Central memory CD4-positive, alpha-beta T cell (primary cell): Measurements from ENCODE around the gene IL3.
A peak's percentile ranks its signal among the peaks of the same experiment; 100 is the strongest.
"Not testable (repeated sequence)": the region's sequence is repeated elsewhere in the genome, so short reads cannot be mapped to it uniquely, and the experiment has no call there.

Source experiments
- DNase-seq: peaks from one replicate; pipeline ENCODE4 v3.0.0; 2022

The IL3 gene

DNA sequence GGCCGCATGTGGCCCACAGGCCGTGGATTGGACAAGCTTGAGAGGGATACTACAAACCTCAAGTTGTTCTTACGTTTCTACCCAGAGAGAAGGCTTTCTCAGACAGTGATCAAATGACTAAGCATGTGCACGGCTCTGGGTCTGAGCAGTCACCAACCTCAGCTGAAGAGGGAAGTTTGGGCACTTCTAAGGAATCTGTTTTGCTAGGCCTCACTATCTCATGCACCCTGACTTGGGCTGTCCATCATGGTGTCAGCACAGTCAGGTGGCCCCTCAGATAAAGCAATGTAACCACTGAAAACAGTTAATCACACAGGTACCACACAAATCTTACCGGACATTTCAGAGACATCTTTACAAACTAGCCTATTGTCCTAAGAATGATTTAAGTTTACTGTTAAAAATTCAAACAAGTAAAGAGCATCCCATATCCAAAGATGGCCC lies 37.7 kb downstream of the IL3 start:
- DNase-seq: no peak

DNA sequence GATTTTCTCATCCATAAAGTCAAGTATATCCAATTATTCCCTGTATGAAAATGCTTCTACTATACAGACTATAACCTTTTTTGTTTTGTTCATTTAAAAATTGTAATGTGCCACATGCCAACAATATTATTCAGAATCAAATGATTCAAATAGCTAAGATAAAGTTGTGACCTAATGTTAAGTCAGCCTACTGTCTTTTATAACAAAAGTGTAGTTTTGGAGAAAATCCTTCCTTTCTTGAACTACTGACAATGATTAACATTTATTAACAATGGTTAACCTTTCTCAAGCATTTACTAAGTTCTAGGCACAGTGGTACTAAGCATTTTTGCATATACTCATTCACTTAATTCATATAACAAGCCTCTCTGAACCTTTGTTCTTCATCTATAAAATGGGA lies 38.2 kb downstream of the IL3 start:
- DNase-seq: no peak

GRCh38 chr5:132099076-132099748 lies 38.8 kb downstream of the IL3 start:
- DNase-seq: no peak

GRCh38 chr5:132099905-132100304 lies 39.5 kb downstream of the IL3 start:
- no peak for DNase-seq

GRCh38 chr5:132100672-132101261 lies 40.3 kb downstream of the IL3 start:
- no peak for DNase-seq

DNA sequence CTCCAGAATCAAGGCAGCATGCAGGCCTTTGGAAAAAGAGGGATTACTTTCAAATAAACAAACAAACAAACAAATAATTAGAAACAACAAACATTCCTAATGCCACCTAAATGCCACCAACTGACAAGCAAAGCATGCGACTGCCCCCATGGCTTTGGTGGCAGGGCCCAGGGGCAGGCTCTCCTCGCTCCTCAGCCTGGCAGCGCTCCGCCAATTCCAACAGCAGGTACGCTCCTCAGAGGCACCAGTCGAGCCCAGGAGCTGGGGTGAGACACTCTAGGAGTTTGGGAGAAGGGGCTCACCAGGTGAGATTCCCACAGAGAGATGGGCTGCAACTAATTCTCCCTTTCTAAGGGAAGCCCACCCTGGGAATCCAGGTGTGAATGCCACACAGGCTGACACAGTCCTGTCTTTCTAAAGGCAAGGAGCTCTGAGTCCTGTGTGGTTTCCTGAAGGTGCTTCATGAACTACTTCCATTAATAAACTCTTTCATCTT lies 41.0 kb downstream of the IL3 start:
- no peak for DNase-seq

- DNase-seq: peak; percentile 65
Measured at GRCh38 chr5:132102101-132102701, 41.7 kb downstream of the IL3 start.

DNA sequence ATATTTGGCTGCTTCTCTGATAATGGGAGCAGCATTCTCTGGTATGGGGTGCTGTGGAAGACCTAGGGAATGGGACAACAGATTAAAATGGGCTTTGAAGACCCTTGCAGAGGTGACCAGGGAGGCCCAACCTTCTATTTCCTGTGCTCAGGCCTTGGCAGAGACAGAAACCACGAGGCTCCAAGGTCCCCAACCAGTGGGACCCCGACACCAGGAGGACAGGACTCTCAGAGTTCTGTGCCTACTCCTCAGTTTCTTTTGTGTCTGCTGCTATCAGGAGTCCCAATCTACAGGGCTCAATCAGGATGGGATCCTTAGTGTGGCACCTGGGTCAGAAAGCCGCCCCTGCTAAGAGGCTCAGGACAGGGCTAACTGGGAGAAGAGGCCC lies 42.5 kb downstream of the IL3 start:
- DNase-seq: no peak

GRCh38 chr5:132103332-132103951 lies 43.0 kb downstream of the IL3 start:
- peak; percentile 86 for DNase-seq

DNA sequence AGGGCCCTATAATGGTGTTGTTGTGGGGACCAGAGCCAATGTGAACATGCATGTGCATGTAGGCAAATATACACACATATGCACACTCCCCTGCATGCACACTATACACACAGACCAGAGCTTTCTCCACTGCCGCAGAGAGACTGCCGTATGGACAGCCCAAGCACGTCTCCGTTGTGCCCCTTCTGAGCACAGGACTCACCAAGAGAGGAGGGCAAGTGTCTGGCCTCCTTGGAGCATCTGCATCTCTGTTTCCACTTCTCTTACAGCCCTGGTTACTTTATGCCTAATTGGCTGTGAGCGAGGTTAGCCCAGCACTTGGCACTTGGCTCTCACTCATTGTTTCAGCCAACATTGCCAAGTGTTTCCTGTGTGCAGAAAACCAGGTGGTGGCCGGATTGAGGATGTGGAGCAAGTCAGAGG lies 43.5 kb downstream of the IL3 start:
- DNase-seq: no peak

GRCh38 chr5:132104556-132104955 lies 44.1 kb downstream of the IL3 start:
- no peak for DNase-seq

DNA sequence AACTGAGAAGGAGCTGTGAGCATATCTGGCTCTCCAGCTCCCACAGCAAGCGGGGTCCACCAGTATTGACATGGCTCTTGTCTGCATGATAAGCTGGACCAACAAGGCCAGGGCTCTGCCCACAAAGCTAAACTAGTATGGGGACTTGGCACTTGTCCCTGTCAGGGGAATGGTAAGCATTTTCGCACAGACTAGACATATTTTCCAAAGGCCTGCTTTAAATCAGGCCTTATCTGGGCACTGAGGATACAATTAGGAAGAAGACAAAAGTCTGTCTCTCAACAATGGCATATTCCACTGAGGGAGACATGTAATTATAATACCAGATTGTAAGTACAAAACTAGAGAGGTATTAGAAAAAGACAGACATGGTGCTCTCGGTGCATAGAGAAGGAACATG lies 45.2 kb downstream of the IL3 start:
- no peak for DNase-seq

- not testable (repeated sequence) for DNase-seq
Measured at GRCh38 chr5:132108495-132108894, 48.0 kb downstream of the IL3 start.

DNA sequence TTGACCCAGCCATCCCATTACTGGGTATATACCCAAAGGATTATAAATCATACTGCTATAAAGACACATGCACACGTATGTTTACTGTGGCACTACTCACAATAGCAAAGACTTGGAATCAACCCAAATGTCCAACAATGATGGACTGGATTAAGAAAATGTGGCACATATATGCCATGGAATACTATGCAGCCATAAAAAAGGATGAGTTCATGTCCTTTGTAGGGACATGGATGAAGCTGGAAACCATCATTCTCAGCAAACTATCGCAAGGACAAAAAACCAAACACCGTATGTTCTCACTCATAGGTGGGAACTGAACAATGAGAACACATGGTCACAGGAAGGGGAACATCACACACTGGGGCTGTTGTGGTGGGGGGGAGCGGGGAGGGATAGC lies 48.5 kb downstream of the IL3 start:
- DNase-seq: not testable (repeated sequence)

GRCh38 chr5:132109494-132110053 lies 49.1 kb downstream of the IL3 start:
- DNase-seq: no peak

- no peak for DNase-seq
Measured at GRCh38 chr5:132110195-132110594, 49.7 kb downstream of the IL3 start.

- DNase-seq: no peak
Measured at GRCh38 chr5:132110930-132111329, 50.5 kb downstream of the IL3 start.

GRCh38 chr5:132112111-132112510 lies 51.7 kb downstream of the IL3 start:
- DNase-seq: no peak
